HG02623 (cell line): ENCODE measurements around the gene ATP1A3.
A peak's percentile ranks its signal among the peaks of the same experiment; 100 is the strongest.
"Not testable (repeated sequence)": the region's sequence is repeated elsewhere in the genome, so short reads cannot be mapped to it uniquely, and the experiment has no call there.

ENCODE experiments used
- ATAC-seq: cut with Tn5 transposase; IDR thresholded peaks from one replicate; pipeline ENCODE4 v1.9.1; 2021; ENCODE audit warnings: moderate library complexity; ENCODE audit not compliant: unreplicated experiment

Gene ATP1A3

DNA sequence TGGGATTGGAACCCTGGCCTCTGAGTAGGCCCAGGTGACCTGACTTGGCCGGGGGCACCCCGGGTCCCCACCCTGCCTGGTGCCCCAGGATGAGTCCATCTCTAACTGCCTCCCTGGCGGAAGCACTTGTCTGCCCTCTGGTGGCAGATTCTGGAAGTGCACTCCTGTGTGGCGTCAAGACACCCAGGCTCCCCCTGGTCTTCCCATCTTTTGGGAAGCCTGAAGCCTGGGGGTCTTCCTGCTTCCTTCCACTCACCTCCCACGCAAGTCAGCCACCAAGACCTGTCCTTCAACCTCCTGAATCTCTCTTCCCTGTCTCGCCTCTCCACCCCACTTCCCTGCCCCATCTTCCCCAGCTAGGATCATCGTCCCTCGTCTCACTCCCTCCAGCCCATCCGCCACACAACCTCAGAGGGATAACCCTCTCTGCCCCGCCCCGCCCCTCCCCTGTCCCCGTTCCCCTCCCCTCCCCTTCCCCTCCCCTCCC lies 42.3 kb downstream of the ATP1A3 start:
- ATAC-seq: no peak

DNA sequence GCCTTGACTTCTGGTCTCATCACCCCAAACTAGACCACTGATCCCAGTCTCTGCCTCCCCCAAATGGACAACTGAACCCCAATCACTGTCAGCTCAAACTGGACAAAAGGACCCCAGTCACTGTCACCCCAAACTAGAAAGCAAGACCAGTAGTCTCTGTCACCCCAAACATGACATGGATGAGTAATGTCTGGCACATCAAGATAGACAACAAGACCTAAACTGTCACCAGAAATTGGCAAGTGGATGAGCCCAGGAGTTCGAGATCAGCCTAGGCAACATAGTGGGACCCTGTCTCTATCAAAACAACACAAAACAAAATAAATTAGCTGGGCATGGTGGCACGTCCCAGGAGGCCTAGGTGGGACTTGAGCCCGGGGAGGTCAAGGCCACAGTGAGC lies 46.9 kb downstream of the ATP1A3 start:
- ATAC-seq: no peak

DNA sequence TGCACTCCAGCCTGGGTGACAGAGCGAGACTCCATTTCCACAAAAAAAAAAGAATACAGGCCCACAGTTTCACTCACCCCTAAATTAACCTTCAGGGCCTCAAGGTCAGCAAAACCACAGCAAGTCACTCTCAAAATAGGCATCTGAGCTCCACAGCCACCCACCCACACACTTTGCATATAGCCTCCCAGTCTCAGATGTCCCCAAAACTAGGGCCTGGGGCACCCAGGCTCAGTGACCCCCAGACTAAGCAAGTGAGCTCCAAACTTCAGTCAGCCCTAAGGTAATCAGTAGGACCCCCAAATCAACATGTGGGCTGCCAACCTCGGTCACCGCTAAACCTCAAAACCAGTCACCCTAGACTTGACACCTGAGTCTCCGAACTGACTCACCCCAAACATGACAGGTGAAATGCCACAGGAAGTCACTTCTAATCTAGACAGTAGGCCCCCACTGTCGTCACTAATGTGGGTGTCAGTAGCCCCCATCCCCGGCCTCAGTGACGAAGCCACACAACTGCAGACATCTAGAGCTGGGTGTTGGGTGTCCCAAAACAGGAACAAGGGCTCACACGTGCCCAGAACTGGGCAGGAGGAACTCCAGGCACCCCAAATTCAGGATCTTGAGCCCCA lies 48.8 kb downstream of the ATP1A3 start:
- peak; percentile 84 for ATAC-seq

DNA sequence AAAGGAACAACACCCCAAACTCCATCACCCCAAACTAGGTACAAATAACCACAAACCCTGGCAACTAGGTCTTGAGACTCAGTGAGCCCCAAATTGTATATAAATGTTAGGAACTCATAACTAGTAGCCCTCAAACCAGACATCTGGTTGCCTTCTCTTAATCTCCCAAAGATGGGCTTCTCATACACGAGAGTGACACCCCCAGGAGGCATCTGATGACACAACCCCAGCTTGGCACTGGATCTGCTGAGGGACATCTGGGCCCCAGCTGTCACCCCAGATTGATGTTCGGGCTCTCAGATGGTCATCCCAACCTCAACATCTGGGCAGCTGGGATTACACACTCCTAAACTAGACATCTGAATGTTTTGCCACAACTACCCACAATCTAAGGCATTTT lies 49.7 kb downstream of the ATP1A3 start:
- ATAC-seq: no peak

DNA sequence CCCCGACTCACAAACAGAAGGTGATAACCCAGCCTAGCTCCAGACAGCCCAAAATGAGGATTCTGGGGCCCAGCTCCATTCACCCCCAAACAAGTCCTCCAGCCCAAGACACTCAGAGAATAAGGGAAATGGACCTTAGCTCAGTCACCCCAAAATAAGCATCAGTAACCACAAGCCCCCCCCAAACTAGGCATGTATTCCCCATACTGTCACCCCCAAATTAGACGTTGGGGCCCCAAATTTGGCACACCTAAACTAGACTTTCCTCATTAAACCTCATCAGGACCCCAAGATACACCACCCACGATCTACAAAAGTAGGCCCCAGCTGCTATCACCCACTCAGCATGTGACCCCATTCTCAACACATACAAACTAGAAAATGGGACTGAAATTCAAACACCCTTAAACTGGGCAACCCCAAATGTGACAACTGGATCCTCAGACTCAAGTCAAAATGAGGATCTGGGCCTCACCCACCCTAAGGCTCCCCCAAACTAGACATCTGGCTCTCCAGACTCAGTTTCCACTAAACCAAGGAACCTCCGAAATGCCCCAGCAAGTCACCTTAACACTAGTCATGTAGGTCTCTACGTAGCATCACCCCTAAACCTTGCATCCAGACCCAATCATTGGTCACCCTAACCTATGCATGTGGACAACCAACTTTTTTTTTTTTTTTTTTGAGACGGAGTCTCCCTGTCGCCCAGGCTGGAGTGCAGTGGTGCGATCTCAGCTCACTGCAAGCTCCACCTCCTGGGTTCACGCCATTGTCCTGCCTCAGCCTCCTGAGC lies 52.4 kb downstream of the ATP1A3 start:
- ATAC-seq: no peak

DNA sequence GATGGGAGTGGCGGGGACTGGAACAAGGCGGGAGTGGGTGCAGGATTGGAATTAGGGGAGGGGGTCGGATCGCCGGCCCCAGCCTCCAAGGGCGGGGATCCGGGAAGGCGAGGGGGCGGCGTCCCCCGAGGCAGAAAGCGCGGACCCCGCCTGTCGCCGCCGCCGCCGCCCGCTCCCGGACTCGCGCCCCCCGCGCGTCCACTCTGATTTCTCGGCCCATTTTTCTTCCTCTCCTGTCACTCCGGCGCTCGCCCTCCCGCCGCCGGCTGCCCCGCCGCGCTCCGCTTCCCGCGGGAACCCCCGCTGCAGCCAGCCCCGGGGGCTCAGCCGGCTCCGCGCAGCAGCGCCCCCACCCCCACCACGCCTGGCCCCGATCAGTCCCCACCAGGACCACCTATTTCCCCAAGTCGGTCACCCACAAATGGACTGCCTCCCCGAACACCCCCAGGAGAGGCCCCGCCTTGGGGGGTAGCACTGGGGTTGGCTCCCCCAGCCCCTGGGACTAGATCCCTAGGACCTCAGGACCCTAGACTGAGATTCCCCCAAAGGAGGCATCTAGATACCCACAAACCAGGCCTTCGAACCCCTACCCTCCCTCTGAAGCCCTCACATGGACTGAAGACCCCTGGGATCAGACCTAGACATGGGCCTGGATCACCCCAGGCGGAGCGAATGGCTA lies 53.2 kb downstream of the ATP1A3 start:
- no peak for ATAC-seq

DNA sequence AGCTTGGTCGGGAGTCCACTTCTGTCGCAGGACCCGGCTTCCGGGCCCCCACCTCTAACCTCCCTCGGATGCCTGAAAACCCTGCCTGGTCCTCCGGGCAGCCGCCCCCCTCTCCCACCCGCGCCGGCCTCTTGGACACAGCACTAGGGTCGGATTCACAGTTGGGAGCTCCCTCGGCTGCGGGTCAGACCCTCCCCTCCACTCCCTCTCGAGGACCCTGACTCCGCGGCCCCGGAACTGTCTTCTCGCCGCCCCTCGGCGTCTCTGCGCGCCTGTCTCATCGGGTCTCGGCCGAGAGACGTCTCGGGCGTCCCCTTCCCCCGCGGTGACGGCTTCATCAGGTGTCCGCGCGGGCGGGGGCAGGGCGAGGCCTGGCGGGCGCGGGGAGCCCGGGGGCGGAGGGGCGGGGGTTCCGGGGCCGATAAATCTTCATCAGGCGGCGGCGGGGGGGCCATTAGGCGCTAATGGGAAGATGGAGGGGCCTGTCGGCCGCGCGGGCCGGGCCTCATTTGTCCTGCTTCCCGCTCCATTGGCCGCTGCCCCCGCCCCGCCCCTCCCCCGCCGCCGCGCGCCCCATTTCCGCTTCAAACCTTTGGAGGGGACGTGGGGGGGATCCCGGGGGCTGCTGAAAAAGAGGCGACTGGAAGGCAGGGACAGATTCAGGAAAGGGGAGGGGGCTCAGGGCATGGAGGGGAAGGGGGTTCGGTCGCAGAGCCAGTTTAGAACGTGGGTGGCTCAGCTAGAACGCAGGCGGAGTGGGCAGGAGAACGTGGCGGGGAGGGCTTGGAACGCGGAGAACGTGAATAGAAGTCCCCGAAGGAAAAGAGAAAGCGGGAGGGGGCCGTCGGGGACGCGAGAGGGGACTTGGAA lies 53.9 kb downstream of the ATP1A3 start:
- no peak for ATAC-seq

DNA sequence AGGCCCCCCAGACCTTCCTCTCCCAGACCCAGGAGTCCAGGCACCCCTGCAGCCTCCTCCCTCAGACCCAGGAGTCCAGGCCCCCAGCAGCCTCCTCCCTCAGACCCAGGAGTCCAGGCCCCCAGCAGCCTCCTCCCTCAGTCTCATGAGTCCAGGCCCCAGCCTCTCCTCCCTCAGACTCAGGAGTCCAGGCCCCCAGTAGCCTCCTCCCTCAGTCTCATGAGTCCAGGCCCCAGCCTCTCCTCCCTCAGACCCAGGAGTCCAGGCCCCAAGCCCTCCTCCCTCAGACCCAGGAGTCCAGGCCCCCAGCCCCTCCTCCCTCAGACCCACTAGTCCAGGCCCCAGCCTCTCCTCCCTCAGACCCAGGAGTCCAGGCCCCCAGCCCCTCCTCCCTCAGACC lies 54.8 kb downstream of the ATP1A3 start:
- not testable (repeated sequence) for ATAC-seq

DNA sequence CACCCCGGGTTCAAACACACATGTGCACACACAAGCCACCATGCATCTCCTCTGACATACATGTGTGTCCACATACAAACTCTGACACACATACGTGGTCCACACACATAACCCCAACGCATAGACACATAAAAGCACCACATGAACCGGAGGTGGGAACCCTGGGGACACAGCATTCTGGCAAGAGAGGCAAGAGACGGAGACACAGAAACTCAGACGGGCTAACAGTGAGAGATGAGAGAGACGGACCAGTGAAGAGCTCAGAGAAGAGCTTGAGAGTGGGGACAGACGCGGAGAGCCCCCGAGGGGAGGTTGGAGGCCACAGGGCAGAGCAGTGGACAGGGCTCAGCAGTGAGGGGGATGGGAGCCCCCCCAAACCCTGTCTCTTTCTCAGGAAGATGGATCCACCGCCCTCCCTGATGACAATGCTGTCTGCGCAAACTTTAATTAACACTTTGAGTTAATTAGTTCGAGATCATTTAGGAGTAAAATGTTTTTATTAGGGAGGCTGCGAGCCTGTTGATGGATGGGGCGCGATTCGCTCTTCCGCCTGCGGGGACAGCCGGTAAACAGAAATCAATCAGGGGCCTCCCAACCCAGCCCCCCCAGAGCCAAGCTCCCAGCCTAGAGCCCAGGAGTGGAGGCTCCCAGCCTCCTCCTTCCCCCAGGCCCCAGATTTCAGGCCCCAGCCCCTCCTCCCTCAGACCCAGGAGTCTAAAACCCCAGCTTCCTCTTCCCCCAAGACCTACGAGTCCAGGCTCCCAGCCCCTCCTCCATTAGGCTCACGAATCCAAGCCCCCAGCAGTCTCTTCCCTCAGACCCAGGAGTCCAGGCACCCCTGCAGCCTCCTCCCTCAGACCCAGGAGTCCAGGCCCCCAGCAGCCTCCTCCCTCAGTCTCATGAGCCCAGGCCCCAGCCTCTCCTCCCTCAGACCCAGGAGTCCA lies 56.2 kb downstream of the ATP1A3 start:
- ATAC-seq: no peak

DNA sequence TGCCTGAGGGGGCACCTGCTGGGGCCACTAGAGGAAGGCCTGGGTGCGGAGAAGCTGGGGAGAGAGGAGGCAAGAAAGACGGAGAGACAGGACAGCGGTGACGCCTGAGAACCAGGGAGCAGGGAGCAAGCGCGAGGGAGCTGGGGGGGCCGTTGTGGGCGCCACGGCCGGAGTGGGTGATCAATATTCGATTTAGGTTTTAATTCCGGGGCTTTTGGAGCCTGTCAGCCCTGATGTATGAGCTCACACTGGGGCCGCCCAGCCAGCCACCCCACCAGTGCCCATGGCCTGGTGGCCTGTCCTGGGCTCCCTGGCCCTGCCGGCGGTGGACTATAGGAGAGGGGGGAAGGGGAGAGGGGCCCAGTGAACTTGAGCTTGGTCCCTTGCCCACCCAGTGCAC lies 57.1 kb downstream of the ATP1A3 start:
- ATAC-seq: no peak

DNA sequence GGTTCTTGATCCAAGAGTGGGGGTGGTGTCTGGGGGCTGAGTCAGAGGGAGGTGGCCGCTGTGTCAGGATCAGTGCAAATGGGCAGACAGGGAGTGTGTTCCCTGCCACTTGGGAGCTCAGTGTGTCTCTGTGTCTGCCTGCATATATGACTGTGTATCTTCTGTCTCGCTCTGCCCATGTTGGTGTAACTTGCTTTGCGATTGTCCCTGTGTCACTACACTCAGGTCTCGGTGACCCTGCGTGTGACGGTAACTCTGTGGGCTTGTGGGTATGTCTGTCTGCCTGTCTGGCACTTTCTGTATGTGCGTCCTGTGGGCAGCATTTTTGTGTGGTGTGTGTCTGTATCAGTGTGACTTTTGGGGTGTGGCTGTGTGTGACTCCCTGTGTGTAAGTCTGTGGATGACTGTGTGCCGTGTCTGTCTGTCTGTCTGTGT lies 57.6 kb downstream of the ATP1A3 start:
- ATAC-seq: no peak

DNA sequence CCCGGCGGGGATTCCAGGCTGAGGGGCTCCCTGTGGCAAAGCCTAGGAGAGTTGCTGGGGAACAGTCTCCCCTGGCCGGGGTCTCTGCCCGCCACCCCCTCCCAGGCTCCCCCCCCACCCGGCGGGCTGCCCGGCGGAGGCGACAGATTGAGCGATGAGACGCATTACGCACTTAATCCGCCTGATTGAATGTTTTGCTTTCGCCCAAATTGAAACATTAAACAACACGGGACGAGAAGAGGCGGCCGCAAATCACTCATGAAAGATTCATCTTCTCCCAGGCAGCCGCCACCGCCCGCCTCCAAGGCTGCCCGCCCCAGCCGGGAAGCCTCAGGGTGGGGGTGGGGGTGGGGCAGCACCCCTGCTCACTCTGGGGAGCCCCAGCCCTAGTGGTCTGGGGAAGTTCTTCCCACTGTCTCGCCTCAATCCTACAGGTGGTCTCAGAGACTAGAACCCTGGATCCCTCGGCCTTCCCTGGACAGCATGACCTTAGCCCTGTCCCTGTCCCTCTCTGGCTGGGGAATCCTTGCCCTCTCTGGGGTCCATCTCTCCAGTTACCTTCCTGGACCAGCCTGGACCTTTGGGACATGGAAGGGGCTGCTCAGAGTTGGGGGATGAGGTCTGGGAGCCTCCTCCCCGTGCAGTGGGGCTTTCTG lies 58.1 kb downstream of the ATP1A3 start:
- no peak for ATAC-seq

DNA sequence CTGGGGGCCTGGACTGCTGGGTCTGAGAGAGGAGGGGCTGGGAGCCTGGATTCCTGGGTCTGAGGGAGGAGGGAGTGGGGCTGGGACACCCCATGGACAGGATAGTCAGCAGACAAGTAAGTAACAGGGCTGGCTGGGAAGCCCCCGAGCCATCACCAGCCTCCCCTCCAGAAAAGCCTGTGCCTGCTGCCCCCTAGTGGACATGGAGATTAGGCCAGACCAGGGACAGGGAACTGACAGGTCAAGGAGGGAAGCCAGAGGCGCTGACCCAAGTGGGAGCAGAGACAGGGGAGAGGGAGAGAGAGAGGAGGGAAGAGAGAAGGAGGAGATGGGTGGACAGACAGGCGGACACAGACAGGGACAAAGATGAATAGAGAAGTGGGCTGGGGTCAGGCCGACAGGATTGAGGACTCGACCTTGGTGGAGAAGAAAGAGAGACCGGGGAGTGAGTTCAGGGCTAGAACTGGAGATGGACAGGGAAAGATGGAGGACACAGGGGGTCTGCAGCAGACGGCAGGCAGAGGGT lies 59.1 kb downstream of the ATP1A3 start:
- ATAC-seq: no peak

DNA sequence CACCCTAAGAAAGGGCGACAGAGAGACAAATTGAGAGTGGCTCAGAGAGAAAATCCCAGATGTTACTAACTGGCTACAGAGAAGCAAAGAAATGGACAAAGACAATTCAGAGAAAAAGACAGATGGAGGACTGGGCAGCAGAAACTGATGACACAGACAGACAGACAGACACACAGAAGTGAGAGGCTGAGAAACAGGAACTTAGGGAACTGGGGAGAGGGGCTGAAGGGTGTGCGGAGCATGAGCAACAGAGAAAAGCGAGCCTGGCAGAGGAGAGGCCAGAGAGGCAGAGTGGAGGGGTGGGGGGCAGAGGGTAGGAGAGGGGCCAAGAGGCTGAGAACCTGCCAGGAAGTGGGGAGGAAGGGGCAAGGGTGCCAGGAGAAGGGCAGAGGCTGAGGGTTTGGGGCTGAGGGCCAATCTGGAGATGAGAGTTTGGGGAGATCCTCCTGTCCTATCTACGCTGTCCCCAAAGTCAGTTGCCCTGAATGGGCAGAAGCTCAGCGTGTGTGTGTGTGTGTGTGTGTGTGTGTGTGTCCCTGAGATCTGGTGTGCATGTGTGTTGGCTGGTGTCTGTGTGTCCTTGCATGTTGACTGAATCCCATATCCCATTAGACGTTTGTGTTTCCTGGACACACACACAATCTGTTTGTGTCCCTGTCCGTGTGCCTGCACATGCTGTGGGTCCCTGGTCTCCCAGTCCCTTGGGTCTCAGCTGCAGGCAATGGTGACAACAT lies 60.2 kb downstream of the ATP1A3 start:
- ATAC-seq: no peak

DNA sequence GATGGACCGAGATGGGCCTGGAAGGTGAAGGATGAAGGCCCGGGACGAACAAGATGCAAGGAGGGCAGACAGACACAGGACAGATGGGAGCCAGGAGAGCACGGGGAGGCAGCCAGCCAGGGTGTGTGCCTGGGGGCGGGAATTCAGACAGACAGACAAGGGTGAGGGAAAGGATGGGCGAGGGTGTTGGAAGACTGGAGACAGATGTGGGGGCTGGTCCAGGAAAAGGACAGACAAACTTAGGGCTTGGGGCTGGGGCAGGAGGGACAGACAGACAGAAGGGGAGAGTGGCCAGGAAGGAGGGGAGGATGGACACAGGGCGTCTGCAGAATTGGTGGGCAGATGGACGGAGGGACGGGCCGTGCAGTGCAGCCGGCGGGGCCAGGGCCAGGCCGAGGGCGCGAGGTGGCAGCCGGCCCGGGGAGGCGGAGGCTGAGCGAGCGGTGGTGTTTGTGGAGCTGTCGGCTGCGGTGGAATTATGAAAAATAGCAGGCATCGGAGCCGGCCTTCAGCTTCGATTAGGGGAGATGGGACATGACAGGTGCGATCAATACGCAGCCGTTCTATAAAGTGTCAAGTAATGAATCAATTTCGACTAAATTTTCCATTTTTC lies 61.2 kb downstream of the ATP1A3 start:
- ATAC-seq: no peak

DNA sequence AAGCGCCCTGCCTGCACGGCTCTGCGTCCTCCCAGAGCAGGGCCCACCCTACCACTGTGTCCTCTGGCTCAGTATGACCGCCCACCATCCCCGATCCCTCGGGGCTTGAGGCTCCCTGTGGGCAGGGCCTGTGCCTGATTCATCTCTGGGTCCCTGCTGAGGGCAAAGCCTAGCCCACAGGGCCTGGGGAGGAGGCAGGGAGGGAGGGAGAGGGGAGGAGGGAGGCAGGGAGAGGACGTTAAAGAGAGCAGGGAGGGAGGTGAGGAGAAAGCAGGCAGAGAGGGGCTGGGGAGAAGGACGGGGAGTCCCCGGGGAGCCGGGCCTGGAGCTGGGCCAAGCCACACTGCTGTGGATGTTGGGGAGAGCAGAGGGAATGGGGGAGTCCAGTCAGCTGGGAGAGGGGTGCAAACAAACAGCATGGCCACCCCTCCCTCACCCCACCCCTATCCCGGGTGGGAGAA lies 61.7 kb downstream of the ATP1A3 start:
- no peak for ATAC-seq

DNA sequence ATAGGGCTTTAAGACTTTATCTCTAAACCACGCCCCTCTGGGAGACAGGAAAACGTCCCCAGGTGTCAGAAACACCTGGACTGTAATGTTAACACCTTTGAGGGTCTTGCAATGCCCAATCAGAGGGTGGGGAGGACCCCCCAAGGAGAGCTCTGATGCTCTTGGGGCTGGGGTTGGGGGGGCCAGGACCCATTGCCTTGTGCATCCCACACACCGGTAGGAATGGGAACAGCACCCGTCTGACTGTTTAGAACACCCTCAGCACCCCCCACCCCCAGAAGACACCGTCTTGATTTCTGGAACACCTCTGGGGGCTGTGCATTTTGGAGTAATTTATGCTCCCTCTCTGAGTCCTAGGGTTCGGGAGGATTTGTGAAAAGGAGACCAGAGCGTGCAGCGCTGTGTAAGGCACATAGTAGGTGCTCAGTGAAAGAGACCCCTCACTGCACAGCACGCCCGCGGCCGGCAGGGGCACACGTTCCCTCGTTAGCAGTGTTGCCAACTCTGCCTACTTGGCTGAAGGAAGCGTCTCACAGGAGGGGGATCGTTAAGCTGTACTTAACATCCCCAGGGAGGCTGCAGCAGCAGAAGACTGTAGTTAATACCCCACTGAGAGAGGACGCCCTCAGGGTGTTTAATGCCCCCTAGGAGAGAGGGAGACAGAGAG lies 63.0 kb downstream of the ATP1A3 start:
- ATAC-seq: no peak
